Keratinocyte (primary cell): Measurements from ENCODE around the gene ABCC6. TPM values are rescaled to one million over a fixed set of nuclear protein-coding genes. Genes with fewer than 3 reads are reported as not detected.

ENCODE experiments used
- DNase-seq: peaks from one replicate; pipeline ENCODE4 v3.0.0-alpha.2; 2011; ENCODE audit warnings: low read depth, missing footprints, low spot score
- FAIRE-seq: peaks from 2 replicates; lab custom pipeline; 2011; peaks lifted over from hg19 to GRCh38; lab: Jason Lieb, UNC
- H2AFZ ChIP-seq: 2 replicates; pipeline ENCODE4 v1.6.0; 2012; ENCODE audit warnings: low read length, control low read depth, inconsistent platforms; ENCODE audit not compliant: control insufficient read depth
- H3K27ac ChIP-seq: 2 replicates; pipeline ENCODE4 v1.5.1; 2011; ENCODE audit warnings: low read length; ENCODE audit not compliant: control insufficient read depth, insufficient read depth
- H3K27me3 ChIP-seq: 3 replicates; pipeline ENCODE4 v1.6.0; 2011; ENCODE audit warnings: low read length; ENCODE audit not compliant: control insufficient read depth, insufficient read depth; ENCODE audit errors: extremely low read depth
- H3K36me3 ChIP-seq, 2 experiments: 2 replicates in 1 of 2; 3 replicates in 1 of 2; pipeline ENCODE4 v1.5.1; 2011; ENCODE audit warnings: low read length in 2 of 2, mild to moderate bottlenecking in 1 of 2; ENCODE audit not compliant: control insufficient read depth in 2 of 2, insufficient read depth in 2 of 2; ENCODE audit errors: extremely low read depth in 1 of 2
- H3K4me1 ChIP-seq: 3 replicates; pipeline ENCODE4 v1.5.1; 2011; ENCODE audit warnings: low read length; ENCODE audit not compliant: control insufficient read depth, insufficient read depth; ENCODE audit errors: extremely low read depth
- H3K4me2 ChIP-seq: 3 replicates; pipeline ENCODE4 v1.6.0; 2011; ENCODE audit warnings: low read depth, low read length; ENCODE audit not compliant: control insufficient read depth, insufficient read depth; ENCODE audit errors: extremely low read depth
- H3K4me3 ChIP-seq, 3 experiments: fragments of 200-600 bp in 1 of 3; sonication (generic) in 1 of 3; 2 replicates in 2 of 3; 3 replicates in 1 of 3; pipeline ENCODE4 v1.5.1; 2011 to 2016; ENCODE audit warnings: low read length in 3 of 3, mild to moderate bottlenecking in 3 of 3, control low read depth in 2 of 3, inconsistent platforms in 1 of 3, low read depth in 1 of 3, mixed read lengths in 1 of 3, mixed run types in 1 of 3, moderate library complexity in 1 of 3; ENCODE audit not compliant: control insufficient read depth in 2 of 3, insufficient read depth in 2 of 3; ENCODE audit errors: extremely low read depth in 1 of 3
- H3K79me2 ChIP-seq: 2 replicates; pipeline ENCODE4 v1.6.0; 2012; ENCODE audit warnings: low read length; ENCODE audit not compliant: control insufficient read depth, insufficient read depth
- H3K9ac ChIP-seq: 3 replicates; pipeline ENCODE4 v1.6.0; 2011; ENCODE audit warnings: low read length; ENCODE audit not compliant: control insufficient read depth, insufficient read depth; ENCODE audit errors: extremely low read depth
- H3K9me1 ChIP-seq: 3 replicates; pipeline ENCODE4 v1.6.0; 2011; ENCODE audit warnings: low read length; ENCODE audit not compliant: control insufficient read depth, insufficient read depth; ENCODE audit errors: extremely low read depth
- H3K9me3 ChIP-seq: 2 replicates; pipeline ENCODE4 v1.5.1; 2012; ENCODE audit warnings: low read depth, low read length; ENCODE audit not compliant: control insufficient read depth
- H4K20me1 ChIP-seq: 3 replicates; pipeline ENCODE4 v1.6.0; 2011; ENCODE audit warnings: low read length; ENCODE audit not compliant: control insufficient read depth, insufficient read depth; ENCODE audit errors: extremely low read depth
- CTCF ChIP-seq, 3 experiments: IDR thresholded peaks in 1 of 3; conservative IDR thresholded peaks in 1 of 3; optimal IDR thresholded peaks in 1 of 3; 2 replicates in 2 of 3; 3 replicates in 1 of 3; pipeline versions ENCODE3 to v1.5.1; 2011; ENCODE audit warnings: low read length in 3 of 3, mild to moderate bottlenecking in 3 of 3, moderate library complexity in 2 of 3, control low read depth in 1 of 3, inconsistent platforms in 1 of 3; ENCODE audit not compliant: insufficient read depth in 2 of 3; ENCODE audit errors: extremely low read depth in 1 of 3
- EZH2 ChIP-seq: IDR thresholded peaks from one replicate; pipeline ENCODE4 v1.6.1; 2012; ENCODE audit warnings: inconsistent platforms, mild to moderate bottlenecking, low read length, moderate library complexity
- dilution Hi-C: fragments of 300-500 bp; cut with MboI; formaldehyde crosslinking; loops from one replicate; pipeline ENCODE4 v1.7.0; 2020; ENCODE audit warnings: low sequenced_read_pairs; ENCODE audit not compliant: extremely low pct_ligation_motif_present
- polyA plus RNA-seq, 5 experiments: library from polyadenylated mRNA; depleted of rRNA in 3 of 5; stranded (reverse) in 3 of 5; stranded (forward) in 1 of 5; unstranded in 1 of 5; fragments of >200 nt; gene quantifications; 1 replicate in 1 of 5; 2 replicates in 3 of 5; 3 replicates in 1 of 5; pipeline versions ENCODE4 v1.2.1 to v1.2.3, GENCODE V29; 2011 to 2012; ENCODE audit warnings: missing spikeins in 2 of 5, low read depth in 1 of 5, low replicate concordance in 1 of 5

Gene ABCC6
- polyA plus RNA-seq, 1 donor (not counting 4 experiments of a cell fraction or from before 2014, with no cell fraction given) = not detected

GRCh38 chr16:16102738-16103137 lies 120.6 kb downstream of the ABCC6 start:
- no peaks in the 10 kb centered on the region for H3K4me1 ChIP-seq
- DNase-seq (no peak), FAIRE-seq (no peak)
- peaks cover 2% of the 10 kb centered on the region for H4K20me1 ChIP-seq
- H3K9me3 ChIP-seq = no peaks in the 10 kb centered on the region
- no peaks in the 10 kb centered on the region for H3K79me2 ChIP-seq
- peaks cover 25 to 30% of the 10 kb centered on the region in 2 experiments for H3K36me3 ChIP-seq
- no peaks in the 10 kb centered on the region for H3K9me1 ChIP-seq
- H3K9ac ChIP-seq = no peak overlapping the region
- H3K4me2 ChIP-seq = no peak overlapping the region
- H2AFZ ChIP-seq = no peak overlapping the region
- no peaks in the 10 kb centered on the region for H3K27me3 ChIP-seq
- TF ChIP-seq CTCF (optimal IDR thresholded peaks at IDR 0.05 in 1 of 3, IDR thresholded peaks at IDR 0.05 in 1 of 3, conservative IDR thresholded peaks at IDR 0.05 in 1 of 3; ENCODE audit: extremely low read depth in 1 of 3, insufficient read depth in 2 of 3, low read length in 3 of 3) = no peak
- H3K4me3 ChIP-seq = no peak overlapping the region
- H3K27ac ChIP-seq = no peak overlapping the region
- dilution Hi-C loops = no loop called here

GRCh38 chr16:16101585-16101984 lies 121.7 kb downstream of the ABCC6 start:
- Histone ChIP-seq H3K4me2 (no peak overlapping the region), H3K36me3 (peaks cover 27 to 28% of the 10 kb centered on the region in 2 experiments), H3K79me2 (no peaks in the 10 kb centered on the region), H3K27ac (no peak overlapping the region), H3K9ac (no peak overlapping the region), H3K9me3 (no peaks in the 10 kb centered on the region), H3K4me3 (no peak overlapping the region), H3K9me1 (no peaks in the 10 kb centered on the region), H2AFZ (no peak overlapping the region), H3K4me1 (no peaks in the 10 kb centered on the region), H4K20me1 (peaks cover under 1% of the 10 kb centered on the region), H3K27me3 (no peaks in the 10 kb centered on the region)
- FAIRE-seq (no peak), DNase-seq (no peak)
- TF ChIP-seq EZH2 (no peak), CTCF (optimal IDR thresholded peaks at IDR 0.05 in 1 of 3, IDR thresholded peaks at IDR 0.05 in 1 of 3, conservative IDR thresholded peaks at IDR 0.05 in 1 of 3; ENCODE audit: extremely low read depth in 1 of 3, insufficient read depth in 2 of 3, low read length in 3 of 3) (no peak)
- dilution Hi-C loops = no loop called here
